Epithelial cell of esophagus (primary cell): ENCODE data around the gene SRGAP3.

Experiments
- DNase-seq: peaks from one replicate; pipeline ENCODE4 v3.0.0; 2010; ENCODE audit warnings: low read depth
- H3K4me3 ChIP-seq: 2 replicates; pipeline ENCODE4 v1.5.1; 2011; ENCODE audit warnings: mild to moderate bottlenecking, low read length, control low read depth
- TF ChIP-seq, protein P1 (sequence below): IDR thresholded peaks from 2 replicates; pipeline ENCODE4 v1.5.1; 2011; ENCODE audit warnings: low read depth, mild to moderate bottlenecking, low read length, control low read depth, inconsistent platforms; ENCODE audit not compliant: insufficient read depth; ENCODE audit errors: missing control alignments

SRGAP3 gene

DNA sequence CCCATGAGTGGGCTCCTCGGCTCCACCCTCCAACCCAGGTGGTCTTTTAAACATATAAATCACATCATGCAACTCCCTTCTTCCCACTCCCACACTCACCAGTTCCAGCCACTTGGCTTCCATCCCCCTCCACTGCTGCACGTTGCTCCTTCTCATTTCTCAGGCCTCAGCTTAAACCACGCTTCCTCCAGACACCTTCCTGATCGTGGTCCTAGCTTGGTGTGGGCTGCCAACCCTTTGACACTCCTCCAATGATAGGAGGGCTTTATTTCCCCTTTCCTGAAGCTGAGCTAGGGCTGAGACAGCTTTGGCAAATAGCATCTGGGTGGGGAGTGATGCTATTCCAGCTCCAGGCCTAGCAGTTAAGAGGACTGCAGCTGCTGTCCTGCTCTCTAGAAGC is 130.1 kb downstream of the SRGAP3 start:
- DNase-seq = no peak
- no peak overlapping the region for H3K4me3 ChIP-seq
- TF ChIP-seq, protein P1, sequence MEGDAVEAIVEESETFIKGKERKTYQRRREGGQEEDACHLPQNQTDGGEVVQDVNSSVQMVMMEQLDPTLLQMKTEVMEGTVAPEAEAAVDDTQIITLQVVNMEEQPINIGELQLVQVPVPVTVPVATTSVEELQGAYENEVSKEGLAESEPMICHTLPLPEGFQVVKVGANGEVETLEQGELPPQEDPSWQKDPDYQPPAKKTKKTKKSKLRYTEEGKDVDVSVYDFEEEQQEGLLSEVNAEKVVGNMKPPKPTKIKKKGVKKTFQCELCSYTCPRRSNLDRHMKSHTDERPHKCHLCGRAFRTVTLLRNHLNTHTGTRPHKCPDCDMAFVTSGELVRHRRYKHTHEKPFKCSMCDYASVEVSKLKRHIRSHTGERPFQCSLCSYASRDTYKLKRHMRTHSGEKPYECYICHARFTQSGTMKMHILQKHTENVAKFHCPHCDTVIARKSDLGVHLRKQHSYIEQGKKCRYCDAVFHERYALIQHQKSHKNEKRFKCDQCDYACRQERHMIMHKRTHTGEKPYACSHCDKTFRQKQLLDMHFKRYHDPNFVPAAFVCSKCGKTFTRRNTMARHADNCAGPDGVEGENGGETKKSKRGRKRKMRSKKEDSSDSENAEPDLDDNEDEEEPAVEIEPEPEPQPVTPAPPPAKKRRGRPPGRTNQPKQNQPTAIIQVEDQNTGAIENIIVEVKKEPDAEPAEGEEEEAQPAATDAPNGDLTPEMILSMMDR = no peak

DNA sequence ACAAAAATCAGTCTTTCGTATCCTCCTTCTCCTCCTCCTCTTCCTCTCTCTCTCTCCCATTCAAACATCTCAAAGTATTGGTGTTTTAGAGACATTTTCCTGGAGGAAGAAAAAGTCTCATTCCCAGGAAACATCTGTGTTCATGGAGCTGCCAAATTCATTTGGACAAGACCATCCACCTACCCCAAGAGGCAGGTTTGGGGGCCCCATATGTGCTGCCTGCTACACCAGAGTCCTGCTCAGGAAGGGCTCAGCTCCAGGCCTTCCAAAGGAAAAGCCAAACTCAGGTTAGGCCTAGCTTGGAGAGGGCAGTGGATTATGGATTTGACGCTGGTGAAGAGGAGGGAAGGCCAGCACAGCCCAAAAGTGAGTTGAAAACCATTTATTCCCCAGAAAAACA is 131.2 kb downstream of the SRGAP3 start:
- TF ChIP-seq, protein P1 = no peak
- H3K4me3 ChIP-seq = no peak overlapping the region
- no peak for DNase-seq

DNA sequence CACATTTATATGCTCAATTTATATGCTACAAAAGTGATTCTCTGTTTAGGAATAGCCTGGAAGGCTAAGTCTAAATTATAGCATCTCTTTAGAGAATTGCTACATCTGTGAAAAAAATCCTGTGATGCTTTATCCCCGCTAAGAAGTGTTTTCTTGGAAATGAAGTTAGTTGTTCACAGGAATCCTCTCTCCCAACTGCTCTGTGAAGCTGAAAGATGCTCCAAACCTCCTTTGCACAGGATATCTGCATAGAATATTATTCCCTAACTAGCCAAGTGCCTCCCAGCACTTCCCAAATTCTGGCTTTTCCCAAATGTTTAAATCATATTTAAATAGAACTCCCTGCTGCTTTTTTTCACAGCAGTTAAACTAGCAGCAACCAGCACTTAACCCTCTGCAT is 132.2 kb downstream of the SRGAP3 start:
- no peak for DNase-seq
- TF ChIP-seq, protein P1 = no peak
- H3K4me3 ChIP-seq = no peak overlapping the region

DNA sequence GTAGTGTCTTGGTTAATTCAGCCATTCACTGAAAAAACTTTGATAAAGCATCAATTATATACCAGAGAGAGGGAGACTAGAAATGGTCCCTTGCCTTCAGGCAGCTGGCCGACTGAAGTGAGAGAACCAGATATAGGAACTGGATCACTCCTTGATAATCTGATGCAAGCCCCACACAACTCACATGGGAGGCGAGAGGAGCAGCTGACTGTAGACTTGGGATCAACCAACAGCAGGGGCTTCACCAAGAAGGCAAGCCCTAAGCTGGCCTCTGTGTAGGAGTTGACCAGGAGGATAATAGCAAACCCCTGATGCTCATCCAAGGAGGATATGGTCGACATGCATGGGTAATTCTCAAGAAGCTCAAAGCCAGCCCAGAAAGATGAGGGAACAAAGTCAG is 133.1 kb downstream of the SRGAP3 start:
- no peak overlapping the region for H3K4me3 ChIP-seq
- TF ChIP-seq, protein P1 = no peak
- no peak for DNase-seq

DNA sequence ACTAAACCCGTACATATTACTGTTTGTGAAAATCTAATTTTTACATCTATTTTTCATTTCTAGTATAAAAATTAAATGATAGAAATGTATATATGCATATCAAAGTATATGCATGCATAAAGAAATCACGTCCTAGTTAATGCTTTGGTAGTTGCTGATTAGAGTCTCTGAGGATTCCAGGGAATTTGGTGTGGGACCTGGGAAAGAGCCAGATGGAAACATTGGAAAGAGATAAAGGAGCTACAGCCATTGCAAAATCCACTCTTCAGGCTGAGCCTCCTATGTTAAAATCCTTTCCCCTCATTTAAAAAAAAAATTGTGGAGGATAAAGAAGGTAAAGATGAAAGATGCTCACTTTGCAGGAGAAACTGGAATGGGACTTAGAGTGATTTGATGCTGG is 134.1 kb downstream of the SRGAP3 start:
- H3K4me3 ChIP-seq = no peak overlapping the region
- DNase-seq = no peak
- TF ChIP-seq, protein P1 = no peak

DNA sequence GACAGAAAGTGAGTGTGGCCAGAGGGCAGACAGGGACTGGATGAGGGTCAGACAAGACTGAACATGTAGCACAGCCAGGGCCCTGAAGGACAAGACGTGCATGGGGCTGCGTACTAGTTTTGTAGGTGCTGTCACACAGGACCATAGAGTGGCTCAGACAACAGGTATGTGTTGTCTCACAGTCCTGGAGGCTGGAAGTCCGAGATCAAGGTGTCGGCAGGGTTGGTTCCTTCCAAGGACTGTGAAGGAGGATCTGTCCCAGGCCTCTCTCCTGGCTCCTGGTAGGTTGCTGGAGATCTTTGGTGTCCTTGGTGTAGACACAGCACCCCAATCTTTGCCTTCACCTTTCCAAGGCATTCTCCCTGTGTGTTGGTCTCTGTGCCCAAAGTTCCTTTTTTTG is 136.4 kb downstream of the SRGAP3 start:
- peak; percentile 17 for DNase-seq
- H3K4me3 ChIP-seq = no peak overlapping the region
- TF ChIP-seq, protein P1 = no peak

DNA sequence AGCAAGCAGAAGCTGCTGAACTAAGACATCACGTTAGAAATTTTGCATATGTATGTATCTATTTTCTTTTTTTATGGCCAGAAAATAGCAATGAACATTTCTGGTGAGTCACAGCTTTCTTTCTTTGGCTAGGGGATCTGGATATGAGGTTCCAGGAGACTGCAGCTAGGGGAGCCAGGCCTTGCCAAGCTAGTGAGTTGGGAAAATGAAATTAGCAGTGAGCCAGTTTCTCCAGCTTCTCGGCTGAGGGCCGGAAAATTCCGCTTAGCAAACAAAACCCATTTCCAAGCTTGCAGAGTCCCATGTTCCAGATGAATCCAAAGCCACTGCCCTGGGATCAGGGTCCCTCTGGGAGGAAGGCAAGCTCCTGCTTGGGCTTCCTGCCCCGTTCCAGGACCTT is 137.6 kb downstream of the SRGAP3 start:
- no peak overlapping the region for H3K4me3 ChIP-seq
- DNase-seq = no peak
- TF ChIP-seq, protein P1 = no peak
